HG02642 (cell line): ENCODE data around the gene SV2C.
"Not testable (repeated sequence)": the region's sequence is repeated elsewhere in the genome, so short reads cannot be mapped to it uniquely, and the experiment has no call there.

Experiments
- ATAC-seq: cut with Tn5 transposase; IDR thresholded peaks from one replicate; pipeline ENCODE4 v1.9.1; 2021; ENCODE audit warnings: mild to moderate bottlenecking; ENCODE audit not compliant: unreplicated experiment, poor library complexity

SV2C gene

DNA sequence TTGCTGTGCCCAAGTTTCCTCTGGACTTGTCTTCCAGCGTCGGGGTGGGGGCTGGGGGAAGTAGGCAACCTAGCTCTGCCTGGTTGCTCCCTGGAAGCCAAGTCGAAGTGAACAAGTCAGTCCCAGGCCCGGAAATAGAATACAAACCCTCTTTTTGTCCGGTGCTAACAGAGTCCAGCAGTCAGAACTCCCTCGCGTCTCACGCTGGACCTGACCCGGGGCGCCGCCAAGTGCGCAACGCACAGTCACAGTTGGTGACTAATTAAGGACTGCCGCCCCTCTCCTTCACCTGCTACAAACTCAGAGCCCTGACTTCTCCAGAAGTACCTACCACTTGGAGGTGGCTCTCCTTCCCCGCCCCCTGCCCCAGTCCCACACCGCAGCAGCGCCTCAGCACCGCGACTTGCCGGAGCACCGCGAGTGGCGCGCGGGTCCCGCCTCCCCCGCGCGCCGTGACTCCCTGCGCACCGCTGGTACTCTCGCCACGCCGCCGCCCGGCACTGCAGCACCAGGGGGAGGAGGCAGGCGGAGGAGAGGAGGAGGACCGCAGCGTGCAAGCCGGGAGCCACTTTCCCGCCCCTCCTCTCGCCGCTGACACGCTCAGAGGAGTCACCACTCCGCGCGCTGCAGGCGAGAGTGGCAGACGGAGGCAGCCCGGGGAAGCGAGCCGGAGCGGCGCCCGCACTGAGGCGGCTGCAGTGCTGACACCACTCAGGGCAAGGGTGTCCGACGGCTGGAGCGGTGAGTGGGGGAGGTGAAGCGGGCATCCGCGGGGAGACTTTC, at the start of gene SV2C:
SV2C (plus strand) TSS at position 612 of the 783 bp plus-strand sequence. CDS start 48,368 bp downstream, outside the sequence.
- ATAC-seq = no peak

DNA sequence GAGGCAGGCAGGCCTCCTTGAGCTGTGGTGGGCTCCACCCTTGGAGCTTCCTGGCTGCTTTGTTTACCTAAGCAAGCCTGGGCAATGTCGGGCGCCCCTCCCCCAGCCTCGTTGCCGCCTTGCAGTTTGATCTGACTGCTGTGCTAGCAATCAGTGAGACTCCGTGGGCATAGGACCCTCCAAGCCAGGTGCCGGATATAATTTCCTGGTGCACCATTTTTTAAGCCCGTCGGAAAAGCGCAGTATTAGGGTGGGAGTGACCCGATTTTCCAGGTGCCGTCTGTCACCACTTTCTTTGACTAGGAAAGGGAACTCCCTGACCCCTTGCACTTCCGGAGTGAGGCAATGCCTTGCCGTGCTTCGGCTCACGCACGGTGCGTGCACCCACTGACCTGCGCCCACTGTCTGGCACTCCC, 45.4 kb upstream of the SV2C start:
- not testable (repeated sequence) for ATAC-seq

DNA sequence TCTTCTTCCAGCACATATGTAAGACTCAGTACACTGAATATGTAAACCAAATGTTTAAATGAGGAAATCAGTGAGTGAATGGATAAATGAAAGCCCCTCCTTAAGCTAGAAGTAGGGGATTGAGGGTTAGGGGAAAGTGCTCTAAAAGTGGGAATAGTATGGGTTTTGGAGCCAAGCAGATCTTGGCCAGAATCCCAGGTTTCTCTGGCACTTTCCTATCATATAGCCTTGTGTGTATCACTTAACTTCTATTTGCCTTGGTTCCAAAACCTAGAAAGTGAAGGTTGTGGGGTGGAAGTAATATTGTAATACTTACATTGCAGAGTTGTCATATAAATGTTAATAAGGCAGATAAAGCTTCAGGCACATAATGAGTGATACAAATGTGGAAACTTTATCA, 45.0 kb upstream of the SV2C start:
- ATAC-seq = no peak

DNA sequence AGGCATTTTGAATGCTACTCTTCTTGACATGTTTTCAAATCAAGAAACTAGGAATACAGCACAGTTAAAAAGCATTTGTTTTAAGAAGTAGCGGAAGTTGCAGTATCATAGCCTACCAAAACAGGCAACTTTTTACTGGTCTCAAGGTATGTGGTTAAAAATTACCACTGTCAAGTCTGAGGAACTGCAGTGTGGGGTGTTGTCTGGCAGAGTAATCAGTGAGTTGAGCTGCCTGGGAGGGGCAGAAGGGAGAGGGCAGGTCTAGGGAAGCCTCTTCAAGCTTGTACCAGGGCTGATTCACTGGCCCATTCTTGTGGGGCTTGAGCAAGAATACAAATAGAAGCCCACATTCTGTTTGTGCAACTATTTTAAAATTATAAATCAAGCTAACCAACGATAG, 42.4 kb upstream of the SV2C start:
- ATAC-seq = no peak

- no peak for ATAC-seq
Measured at GRCh38 chr5:76041863-76042262, 41.3 kb upstream of the SV2C start.

GRCh38 chr5:76046741-76047140, 36.4 kb upstream of the SV2C start:
- ATAC-seq = no peak

DNA sequence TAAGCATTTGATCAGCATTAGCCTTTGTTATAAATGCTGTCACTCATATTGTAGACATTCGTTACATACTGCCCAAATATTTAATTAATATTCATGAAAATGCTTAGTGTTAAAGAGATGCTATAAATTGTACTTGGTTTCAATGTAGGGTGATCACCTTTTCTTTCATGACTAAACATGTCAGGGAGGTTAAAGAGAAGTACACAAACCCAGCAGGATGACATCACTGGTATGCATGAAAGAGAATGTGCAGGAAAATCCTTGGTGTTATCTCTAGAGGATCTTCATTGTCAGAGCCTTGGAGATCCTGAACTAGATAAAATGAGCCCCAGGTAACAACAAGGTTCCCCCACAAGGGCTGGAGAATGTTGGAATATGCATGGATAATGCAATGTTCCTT, 33.0 kb upstream of the SV2C start:
- ATAC-seq = no peak

DNA sequence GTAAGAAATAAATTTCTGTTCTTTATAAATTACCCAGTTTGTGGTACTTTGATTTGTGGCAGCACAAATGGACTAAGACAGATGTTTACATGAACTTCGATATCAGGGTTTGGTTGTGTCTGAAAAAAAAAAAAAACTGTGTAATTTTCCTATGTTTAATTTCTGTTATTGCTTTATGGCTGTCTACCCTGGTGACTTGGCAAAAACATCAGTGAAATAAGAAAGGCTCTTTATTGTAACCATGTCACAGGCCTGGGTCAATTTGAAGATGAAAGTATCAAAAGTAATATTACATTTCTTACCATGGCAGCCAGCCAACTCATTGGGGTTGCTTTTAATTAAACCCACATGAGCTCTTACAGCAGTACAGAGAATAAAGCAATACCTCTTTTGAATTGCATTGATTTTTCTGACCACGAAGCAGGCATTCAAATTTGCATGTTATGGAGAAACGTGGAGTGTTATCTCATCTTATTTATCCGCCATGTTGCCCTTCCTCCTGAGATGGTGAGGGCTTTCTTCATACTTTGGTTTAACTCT, 20.6 kb upstream of the SV2C start:
- no peak for ATAC-seq

DNA sequence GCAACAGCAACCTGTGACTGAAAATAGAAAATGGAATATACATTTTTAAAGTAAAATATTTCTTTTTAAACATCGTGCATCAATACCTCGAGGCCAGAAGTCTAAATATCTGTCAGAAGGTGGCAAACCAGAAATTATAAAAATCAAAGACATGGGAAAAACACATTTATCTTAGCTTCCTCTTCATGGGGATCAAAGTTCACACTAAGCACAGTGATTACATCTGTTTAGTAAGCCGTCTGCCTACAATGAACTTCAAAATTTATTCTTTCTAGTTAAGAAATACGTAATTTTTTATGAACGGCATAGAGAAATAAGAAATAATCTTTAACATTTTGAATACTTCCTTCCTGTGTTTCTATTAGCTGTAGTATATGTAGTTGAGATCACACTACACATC, 17.9 kb upstream of the SV2C start:
- no peak for ATAC-seq

DNA sequence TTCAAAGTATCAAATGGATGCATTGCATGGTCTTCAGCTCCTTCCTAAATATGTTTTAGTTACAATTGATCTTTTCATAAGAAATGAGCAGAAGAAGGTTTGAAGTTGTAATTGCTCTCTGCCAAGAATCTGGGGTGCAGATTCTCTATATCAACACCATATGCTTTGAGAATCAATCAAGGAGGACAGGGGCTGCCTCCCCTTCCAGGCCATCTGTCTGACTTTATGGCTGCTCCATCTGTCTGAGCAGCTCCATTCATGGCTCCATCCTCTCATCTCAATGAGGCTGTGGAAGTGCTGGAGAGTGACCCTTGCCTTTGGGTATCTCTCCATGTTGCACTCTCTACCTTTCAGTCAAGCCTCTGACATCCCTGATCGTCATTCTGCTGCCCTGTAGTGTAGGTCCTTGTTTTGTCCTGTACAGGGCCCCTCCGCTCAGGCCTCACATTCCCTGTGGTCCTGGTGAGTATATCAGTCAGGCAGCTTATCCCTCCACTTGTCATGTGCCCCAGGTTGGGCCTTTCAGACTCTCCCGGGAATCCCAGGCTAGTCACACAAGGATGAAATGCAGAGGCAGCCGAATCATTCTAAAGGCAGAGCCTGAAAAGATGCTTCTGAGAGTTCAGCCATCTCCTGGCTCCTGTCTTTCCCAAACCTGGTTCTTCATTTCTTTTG, 14.0 kb upstream of the SV2C start:
- no peak for ATAC-seq

DNA sequence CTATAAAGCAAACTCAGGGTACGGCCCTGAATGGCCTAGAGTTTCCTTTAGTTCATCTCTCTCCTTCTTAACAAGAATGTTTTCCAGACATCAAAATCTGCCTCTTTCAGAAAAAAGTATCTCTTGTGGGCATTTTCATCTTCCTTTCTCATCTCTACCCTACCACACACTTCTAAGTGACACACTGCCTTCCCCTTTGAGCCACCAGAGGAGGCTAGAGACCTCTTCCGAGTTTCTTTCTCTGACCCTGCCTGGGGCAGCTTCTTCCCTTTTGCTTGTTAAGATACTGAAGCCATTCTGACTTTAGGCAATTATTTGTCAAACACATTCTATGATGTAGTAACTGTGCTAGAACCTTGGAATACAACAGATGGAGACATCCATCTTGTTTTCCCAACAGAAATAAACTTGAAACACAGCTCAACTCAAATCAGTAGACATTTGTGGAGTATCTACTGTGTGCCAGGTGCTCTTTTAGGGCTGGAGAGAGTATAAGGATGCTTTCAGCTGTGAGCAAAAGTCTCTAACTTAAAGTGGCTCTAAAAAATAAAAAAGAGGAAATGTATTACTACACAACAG, 8.6 kb upstream of the SV2C start:
- no peak for ATAC-seq

DNA sequence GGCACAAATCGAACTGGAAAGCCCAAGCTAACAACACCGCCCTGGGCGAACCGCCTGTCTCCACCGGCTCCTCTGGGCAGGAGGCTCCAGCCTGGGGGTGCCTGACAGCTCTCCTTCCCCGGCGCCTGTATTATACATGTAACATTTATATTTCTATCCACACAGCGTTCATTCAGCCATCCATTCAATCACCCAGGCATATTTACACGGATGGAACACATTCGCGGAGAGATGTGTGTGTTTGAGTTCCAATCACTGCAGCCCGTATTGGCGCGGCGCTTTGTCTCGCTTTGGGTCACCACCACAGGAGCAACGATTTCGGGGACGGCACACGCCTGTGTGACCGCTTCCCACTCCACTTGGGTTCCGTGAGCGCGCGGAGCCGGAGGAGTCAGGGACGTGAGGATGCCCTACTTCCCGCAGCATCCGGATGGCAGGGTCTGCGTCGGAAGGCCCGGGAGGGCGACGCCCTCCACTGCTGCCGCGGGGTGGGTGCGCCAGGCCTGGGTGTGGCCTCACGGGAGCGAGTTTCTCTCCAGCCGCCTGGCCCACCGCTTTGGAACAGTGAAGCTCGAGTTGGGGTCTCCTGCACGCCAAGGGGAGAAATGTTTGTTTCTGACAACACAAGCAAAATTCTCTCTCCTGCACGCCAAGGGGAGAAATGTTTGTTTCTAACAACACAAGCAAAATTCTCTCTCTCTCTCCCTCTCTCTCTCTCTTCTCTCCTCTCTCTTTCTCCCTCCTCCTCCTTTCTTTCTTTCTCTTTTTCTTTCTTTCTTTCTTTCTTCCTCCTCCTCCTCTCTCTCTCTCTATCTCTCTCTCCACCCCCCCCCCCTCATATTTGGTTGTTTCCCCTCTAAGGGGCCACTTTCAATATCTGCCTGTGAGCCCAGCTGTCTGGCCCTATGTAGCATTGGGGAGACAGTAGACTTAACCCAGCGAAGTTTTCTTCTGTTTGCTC, 1.1 kb upstream of the SV2C start:
- no peak for ATAC-seq

DNA sequence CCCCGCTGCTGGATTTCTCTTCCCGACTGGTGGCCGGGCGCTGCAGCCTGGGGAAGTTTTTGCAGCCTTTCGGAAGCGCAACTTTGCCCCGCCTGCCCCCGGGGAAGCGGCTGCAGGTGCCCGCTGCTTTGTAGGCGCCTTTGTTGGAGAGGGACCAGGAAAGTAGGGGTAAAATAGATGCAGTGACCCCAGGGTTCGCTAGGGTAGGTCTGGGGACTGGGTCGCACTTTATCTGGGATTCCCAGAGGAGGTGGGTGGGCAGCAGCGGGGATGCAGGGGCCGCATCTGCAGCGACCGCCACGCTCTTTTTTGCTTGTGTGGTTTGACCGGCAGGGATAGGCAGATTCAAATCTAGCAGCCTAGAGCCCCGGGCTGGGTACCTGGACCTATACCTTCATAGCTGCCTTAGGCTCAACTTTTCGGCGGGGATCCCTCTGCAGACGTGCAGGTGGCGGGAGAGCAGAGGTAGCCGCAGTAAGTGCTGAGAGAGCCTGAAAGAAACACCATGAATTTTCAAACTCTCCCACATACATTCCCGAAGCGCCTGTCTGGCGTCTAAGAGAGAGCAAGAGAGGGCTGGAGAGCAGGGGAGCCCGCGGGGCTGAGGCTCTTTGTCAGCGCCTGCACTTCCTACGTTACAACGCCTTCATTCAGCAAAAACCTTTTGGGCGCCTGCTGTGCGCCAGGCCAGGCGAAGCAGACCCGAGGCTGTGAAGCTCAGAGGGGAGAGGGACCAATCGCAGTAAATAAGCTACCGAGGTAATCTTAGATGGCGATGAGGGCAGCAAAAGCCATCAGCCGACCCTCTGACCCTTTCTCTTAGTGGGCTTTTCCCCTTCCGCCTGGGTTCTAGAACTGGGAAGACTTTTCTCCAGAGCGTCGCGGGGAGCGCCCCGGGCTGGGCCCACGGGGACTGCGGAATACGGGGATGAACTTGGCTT, 642 bp downstream of the SV2C start:
- ATAC-seq = no peak

GRCh38 chr5:76084496-76085242, 1.5 kb downstream of the SV2C start:
- ATAC-seq = no peak

DNA sequence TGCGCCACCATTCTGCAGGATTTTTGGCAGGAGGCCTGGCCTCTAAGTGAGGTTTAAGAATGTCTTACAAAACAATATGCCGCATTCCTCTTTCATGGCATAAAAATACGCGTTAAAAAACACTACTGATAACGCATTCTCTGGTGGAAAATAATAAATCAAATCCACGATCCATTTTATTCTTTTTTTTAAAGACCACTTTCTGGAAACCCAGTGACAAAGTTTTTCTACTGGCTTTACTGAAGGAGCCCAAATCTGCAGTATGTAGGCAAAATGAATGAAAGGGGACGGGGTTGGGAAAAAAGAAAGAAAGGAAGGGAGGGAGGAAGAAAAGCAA, 2.0 kb downstream of the SV2C start:
- no peak for ATAC-seq

- ATAC-seq = no peak
Measured at GRCh38 chr5:76086095-76086494, 2.9 kb downstream of the SV2C start.

DNA sequence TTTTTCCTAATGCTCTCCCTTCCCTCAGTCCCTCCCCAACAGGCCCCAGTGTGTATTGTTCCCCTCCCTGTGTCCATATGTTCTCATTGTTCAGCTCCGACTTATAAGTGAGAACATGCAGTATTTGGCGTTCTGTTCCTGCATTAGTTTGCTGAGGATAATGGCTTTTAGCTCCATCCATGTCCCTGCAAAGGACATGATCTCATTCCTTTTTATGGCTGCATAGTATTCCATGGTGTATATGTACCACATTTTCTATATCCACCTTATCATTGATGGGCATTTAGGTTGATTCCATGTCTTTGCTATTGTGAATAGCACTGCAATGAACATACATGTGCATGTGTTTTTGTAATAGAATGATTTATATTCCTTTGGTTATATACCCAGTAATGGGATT, 6.0 kb downstream of the SV2C start:
- ATAC-seq = not testable (repeated sequence)

GRCh38 chr5:76091351-76091750, 8.2 kb downstream of the SV2C start:
- ATAC-seq = no peak
